GM23338 (cell line): Measurements from ENCODE around the gene MICALL2.

Source experiments
- POLR2AphosphoS5 ChIP-seq: IDR thresholded peaks from 2 replicates; pipeline ENCODE4 v1.6.1; 2016; ENCODE audit warnings: antibody characterized with exemption, low read depth
- TF ChIP-seq, protein P1 (sequence below), 2 experiments: fragments of 200-600 bp in 1 of 2; sonication (generic) in 1 of 2; conservative IDR thresholded peaks; 2 replicates each; pipeline versions ENCODE4 v1.5.1 to v1.6.1; 2016 to 2017; ENCODE audit warnings: antibody characterized with exemption in 2 of 2, low read depth in 2 of 2, mild to moderate bottlenecking in 2 of 2, moderate library complexity in 1 of 2

GRCh38 chr7:1475991-1476390, 16.7 kb upstream of the MICALL2 start:
- no peak for TF ChIP-seq POLR2AphosphoS5
- TF ChIP-seq, protein P1, sequence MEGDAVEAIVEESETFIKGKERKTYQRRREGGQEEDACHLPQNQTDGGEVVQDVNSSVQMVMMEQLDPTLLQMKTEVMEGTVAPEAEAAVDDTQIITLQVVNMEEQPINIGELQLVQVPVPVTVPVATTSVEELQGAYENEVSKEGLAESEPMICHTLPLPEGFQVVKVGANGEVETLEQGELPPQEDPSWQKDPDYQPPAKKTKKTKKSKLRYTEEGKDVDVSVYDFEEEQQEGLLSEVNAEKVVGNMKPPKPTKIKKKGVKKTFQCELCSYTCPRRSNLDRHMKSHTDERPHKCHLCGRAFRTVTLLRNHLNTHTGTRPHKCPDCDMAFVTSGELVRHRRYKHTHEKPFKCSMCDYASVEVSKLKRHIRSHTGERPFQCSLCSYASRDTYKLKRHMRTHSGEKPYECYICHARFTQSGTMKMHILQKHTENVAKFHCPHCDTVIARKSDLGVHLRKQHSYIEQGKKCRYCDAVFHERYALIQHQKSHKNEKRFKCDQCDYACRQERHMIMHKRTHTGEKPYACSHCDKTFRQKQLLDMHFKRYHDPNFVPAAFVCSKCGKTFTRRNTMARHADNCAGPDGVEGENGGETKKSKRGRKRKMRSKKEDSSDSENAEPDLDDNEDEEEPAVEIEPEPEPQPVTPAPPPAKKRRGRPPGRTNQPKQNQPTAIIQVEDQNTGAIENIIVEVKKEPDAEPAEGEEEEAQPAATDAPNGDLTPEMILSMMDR (conservative IDR thresholded peaks at IDR 0.05; ENCODE audit: low read depth in 2 of 2): no peak
